Lower leg skin (tissue), 4 donors: ENCODE measurements around the gene RIMS1. TPM values are rescaled to one million over a fixed set of nuclear protein-coding genes. Genes with fewer than 3 reads are reported as not detected.

Experiments
- DNase-seq, 2 donors: peaks; one replicate each; pipeline ENCODE4 v3.0.0-alpha.2; 2019; ENCODE audit warnings: low spot score in 2 of 2
- H3K4me3 ChIP-seq: fragments of 200-600 bp; sonication (generic); 2 replicates; pipeline ENCODE4 v1.5.1; 2017; ENCODE audit warnings: mild to moderate bottlenecking, low read depth; ENCODE audit not compliant: poor library complexity, severe bottlenecking
- POLR2A ChIP-seq, 2 donors: fragments of 450-650 bp; IDR thresholded peaks; one replicate each; pipeline ENCODE4 v1.6.1; 2016 to 2017; ENCODE audit warnings: antibody characterized with exemption in 2 of 2, mild to moderate bottlenecking in 1 of 2, moderate library complexity in 1 of 2
- WGBS, 2 donors: methylation state at CpG; one replicate each; pipeline ENCODE4 v1.1.5; 2018; 5-methylcytosine and 5-hydroxymethylcytosine counted together
- intact Hi-C: fragments of 100-400 bp; cut with DNase I; formaldehyde crosslinking; loops from one replicate; pipeline ENCODE4 v1.15.0; 2023; ENCODE audit warnings: low total_unique reads
- total RNA-seq, 4 donors: library from RNA; depleted of rRNA; stranded (reverse); fragments of >200 nt; gene quantifications; one replicate each; pipeline ENCODE4 v1.1.0, GENCODE V29; 2016
- TF ChIP-seq, protein P1 (sequence below), 3 donors: fragments of 450-650 bp; IDR thresholded peaks; one replicate each; pipeline ENCODE4 v1.5.1; 2016; ENCODE audit warnings: antibody characterized with exemption in 3 of 3, mild to moderate bottlenecking in 3 of 3, moderate library complexity in 2 of 3

The RIMS1 gene, protein sequence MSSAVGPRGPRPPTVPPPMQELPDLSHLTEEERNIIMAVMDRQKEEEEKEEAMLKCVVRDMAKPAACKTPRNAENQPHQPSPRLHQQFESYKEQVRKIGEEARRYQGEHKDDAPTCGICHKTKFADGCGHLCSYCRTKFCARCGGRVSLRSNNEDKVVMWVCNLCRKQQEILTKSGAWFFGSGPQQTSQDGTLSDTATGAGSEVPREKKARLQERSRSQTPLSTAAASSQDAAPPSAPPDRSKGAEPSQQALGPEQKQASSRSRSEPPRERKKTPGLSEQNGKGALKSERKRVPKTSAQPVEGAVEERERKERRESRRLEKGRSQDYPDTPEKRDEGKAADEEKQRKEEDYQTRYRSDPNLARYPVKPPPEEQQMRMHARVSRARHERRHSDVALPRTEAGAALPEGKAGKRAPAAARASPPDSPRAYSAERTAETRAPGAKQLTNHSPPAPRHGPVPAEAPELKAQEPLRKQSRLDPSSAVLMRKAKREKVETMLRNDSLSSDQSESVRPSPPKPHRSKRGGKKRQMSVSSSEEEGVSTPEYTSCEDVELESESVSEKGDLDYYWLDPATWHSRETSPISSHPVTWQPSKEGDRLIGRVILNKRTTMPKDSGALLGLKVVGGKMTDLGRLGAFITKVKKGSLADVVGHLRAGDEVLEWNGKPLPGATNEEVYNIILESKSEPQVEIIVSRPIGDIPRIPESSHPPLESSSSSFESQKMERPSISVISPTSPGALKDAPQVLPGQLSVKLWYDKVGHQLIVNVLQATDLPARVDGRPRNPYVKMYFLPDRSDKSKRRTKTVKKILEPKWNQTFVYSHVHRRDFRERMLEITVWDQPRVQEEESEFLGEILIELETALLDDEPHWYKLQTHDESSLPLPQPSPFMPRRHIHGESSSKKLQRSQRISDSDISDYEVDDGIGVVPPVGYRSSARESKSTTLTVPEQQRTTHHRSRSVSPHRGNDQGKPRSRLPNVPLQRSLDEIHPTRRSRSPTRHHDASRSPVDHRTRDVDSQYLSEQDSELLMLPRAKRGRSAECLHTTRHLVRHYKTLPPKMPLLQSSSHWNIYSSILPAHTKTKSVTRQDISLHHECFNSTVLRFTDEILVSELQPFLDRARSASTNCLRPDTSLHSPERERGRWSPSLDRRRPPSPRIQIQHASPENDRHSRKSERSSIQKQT (N-terminal part only)
- 1 to 10 TPM; 1.3 to 9.4 (median 4.7) TPM for total RNA-seq

DNA sequence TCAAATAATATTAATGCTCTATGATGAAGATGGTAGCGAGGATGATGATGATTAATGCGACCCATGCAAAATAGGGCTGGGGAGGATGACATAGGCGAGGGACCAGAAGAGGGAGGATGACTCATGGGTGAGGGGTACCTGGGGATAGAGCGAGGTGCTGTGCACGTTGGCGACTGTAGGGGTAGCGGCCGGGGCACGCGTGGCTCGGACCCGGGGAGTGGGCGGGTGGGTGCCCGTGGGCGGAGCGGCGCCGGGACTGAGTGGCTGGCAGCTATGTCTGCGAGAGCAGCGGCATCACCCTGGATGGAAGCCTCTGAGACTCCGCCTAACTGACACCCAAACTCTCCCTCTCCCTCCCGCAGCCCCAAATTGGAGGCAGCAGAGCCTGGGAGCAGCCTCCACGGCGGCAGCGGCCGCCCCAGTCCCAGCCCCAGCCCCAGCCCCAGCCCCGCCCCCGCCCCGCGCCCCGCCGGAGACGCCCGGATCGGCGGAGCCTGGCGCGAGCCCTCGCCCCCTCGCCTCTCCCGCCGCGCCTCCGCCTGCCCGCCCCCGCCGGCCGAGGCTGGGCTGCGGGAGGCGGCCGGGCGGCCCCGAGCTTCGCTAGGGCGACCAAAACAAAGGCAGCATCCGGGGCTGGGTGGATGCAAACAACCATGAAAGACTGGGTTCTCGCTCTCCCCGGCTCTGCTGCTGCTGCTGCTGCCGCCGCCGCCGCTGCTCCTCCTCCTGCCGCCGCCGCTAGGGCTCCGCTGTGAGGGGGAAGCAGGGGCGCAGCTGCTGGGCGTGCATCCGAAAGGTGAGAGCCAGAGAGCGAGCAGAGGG is at the start of gene RIMS1:
TSS of gene RIMS1 (plus strand) at position 367 of the 822 bp plus-strand sequence. CDS start 474 bp downstream, outside the sequence.
- H3K4me3 ChIP-seq: no peak within 1 kb of the TSS
- no peak for DNase-seq
- WGBS, 2 donors: 4% methylated on average over 40 to 52 of the region's 70 CpGs
- no peak for TF ChIP-seq POLR2A (IDR thresholded peaks at IDR 0.05)
- TF ChIP-seq, protein P1, sequence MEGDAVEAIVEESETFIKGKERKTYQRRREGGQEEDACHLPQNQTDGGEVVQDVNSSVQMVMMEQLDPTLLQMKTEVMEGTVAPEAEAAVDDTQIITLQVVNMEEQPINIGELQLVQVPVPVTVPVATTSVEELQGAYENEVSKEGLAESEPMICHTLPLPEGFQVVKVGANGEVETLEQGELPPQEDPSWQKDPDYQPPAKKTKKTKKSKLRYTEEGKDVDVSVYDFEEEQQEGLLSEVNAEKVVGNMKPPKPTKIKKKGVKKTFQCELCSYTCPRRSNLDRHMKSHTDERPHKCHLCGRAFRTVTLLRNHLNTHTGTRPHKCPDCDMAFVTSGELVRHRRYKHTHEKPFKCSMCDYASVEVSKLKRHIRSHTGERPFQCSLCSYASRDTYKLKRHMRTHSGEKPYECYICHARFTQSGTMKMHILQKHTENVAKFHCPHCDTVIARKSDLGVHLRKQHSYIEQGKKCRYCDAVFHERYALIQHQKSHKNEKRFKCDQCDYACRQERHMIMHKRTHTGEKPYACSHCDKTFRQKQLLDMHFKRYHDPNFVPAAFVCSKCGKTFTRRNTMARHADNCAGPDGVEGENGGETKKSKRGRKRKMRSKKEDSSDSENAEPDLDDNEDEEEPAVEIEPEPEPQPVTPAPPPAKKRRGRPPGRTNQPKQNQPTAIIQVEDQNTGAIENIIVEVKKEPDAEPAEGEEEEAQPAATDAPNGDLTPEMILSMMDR (IDR thresholded peaks at IDR 0.05): no peak
- intact Hi-C loops: no loop called here

DNA sequence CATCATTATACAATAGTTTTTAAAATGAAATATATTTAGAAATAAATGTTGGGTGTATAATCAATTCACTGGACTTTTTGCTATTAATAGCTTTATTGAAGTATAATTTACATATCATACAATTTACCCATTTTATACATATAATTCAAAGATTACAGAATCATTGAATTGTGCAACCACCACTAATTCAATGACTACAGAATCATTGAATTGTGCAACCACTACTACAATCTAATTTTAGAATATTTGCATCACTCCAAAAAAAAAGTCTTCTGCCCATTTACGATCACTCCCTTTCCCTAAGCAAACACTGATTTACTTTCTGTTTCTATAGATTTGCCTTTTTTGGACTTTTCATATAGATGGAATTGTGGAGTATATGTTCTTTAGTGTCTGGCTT is 35.1 kb upstream of the RIMS1 start:
- WGBS, 2 donors: 70 to 85% methylated on average over 1 of the region's 1 CpG
- H3K4me3 ChIP-seq: no peak overlapping the region

DNA sequence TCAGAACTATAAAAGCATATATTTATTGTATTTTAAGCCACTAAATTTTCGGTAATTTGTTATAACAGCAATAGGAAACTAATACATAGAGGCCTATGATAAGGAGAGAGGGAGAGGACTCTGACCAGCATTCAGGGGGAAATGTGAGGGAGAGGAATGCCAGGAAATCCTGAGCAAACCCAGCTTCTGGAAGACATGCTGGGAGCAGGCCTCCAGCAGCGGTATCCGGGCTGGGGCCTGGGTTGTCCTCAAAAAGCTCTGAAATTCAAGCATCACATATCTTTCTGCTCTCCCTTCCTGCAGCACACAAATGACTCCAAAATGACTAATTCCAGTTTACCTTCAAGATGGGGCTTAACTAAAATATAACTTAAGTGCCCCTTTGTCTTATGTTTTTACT is 33.4 kb upstream of the RIMS1 start:
- TF ChIP-seq, protein P1 (IDR thresholded peaks at IDR 0.05): no peak
- no peak for TF ChIP-seq POLR2A (IDR thresholded peaks at IDR 0.05)
- intact Hi-C loops: no loop called here
- WGBS, 2 donors: 63 to 79% methylated on average over 3 of the region's 3 CpGs
- no peak for DNase-seq
- H3K4me3 ChIP-seq: no peak overlapping the region

More for the DNA sequence above, 35.1 kb upstream of the RIMS1 start:
- intact Hi-C loops: no loop called here
- DNase-seq: no peak
- TF ChIP-seq, protein P1 (IDR thresholded peaks at IDR 0.05): no peak
- TF ChIP-seq POLR2A (IDR thresholded peaks at IDR 0.05): no peak

DNA sequence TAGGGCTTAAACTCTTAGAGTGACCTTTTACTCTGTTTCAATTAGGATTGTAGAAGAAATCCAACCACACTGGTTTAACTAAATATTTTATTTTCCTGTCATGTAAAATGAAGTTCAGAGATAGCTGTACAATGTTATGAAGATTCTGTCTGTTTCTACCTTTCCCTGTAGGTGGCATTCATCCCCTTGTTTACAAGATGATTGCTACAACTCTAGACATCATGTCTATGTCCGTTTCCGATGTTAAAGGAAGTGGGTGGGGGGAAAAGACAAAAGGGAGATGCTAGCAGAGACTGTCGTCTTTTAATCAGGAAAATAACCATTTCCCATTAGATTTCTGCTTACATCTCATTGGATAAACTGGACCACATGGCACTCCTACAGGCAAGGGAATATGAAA is 30.9 kb upstream of the RIMS1 start:
- H3K4me3 ChIP-seq: no peak overlapping the region
- no peak for DNase-seq
- TF ChIP-seq, protein P1 (IDR thresholded peaks at IDR 0.05): no peak
- WGBS, 2 donors: 47 to 53% methylated on average over 3 of the region's 3 CpGs
- intact Hi-C loops: no loop called here

DNA sequence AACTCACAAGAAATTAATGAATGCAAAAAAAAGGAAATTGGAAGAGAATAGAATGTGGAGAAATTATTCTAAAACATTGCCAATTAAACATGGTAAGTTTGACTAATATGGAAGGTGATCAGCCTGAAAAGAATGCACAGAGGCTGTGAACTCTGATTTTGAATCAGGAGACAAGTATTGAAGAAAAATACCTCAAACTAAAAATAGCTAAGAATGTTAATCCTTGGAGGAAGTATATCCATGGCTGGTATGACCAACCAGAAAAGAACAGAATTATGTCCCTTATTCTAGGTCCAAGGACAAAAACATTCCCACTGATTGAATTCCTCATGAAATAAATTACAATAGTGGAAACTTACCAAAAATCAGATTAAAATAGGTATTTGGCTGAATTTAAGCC is 7.3 kb upstream of the RIMS1 start:
- TF ChIP-seq POLR2A (IDR thresholded peaks at IDR 0.05): no peak
- TF ChIP-seq, protein P1 (IDR thresholded peaks at IDR 0.05): no peak
- intact Hi-C loops: no loop called here

More for the DNA sequence above, 7.3 kb upstream of the RIMS1 start:
- DNase-seq: no peak
- H3K4me3 ChIP-seq: no peak overlapping the region
